ENCODE measurements around the gene GALNT9. TPM values are rescaled to one million over a fixed set of nuclear protein-coding genes. Genes with fewer than 3 reads are reported as not detected.

GALNT9 gene
- total RNA-seq, 1 experiment from 2014 or later, result not detected

- no peaks in the 10 kb centered on the region for H3K27me3 ChIP-seq (ENCODE audit: low read length)
- H3K9ac ChIP-seq (ENCODE audit: low read length), result no peak overlapping the region
- no peak overlapping the region for H3K4me2 ChIP-seq (ENCODE audit: low read depth, low read length, poor library complexity, severe bottlenecking)
These were observed 41.8 kb downstream of the GALNT9 start for GRCh38 chr12:132287391-132288238.

GRCh38 chr12:132286912-132287311 is 42.5 kb downstream of the GALNT9 start:
- H3K27ac ChIP-seq (ENCODE audit: low read length), result no peak overlapping the region
- H3K9me3 ChIP-seq (ENCODE audit: low read length), result no peaks in the 10 kb centered on the region; the same call in 1 of the 2 replicates
- H2AFZ ChIP-seq (ENCODE audit: low read length), result no peak overlapping the region
- no peak overlapping the region for H3K4me3 ChIP-seq (ENCODE audit: low read length)
- DNase-seq, result no peak
- H3K4me1 ChIP-seq (ENCODE audit: low read length), result no peaks in the 10 kb centered on the region
- no peaks in the 10 kb centered on the region for H4K20me1 ChIP-seq (ENCODE audit: insufficient read depth, low read depth, low read length)
- H3K27me3 ChIP-seq (ENCODE audit: low read length), result no peaks in the 10 kb centered on the region
- no peaks in the 10 kb centered on the region for H3K36me3 ChIP-seq (ENCODE audit: insufficient read depth, low read length)
- H3K4me2 ChIP-seq (ENCODE audit: low read depth, low read length, poor library complexity, severe bottlenecking), result no peak overlapping the region
- H3K9me2 ChIP-seq (replicated peaks; ENCODE audit: insufficient read depth, low read length), result no peaks in the 10 kb centered on the region
- H3K79me2 ChIP-seq (ENCODE audit: low read length), result no peaks in the 10 kb centered on the region
- no peak overlapping the region for H3K9ac ChIP-seq (ENCODE audit: low read length)

More at GRCh38 chr12:132287391-132288238, 41.8 kb downstream of the GALNT9 start:
- Histone ChIP-seq H3K4me1 (ENCODE audit: low read length) (no peaks in the 10 kb centered on the region), H3K4me3 (ENCODE audit: low read length) (no peak overlapping the region), H3K9me2 (replicated peaks; ENCODE audit: insufficient read depth, low read length) (no peaks in the 10 kb centered on the region), H3K9me3 (ENCODE audit: low read length) (peaks cover 6% of the 10 kb centered on the region; the same call in 1 of the 2 replicates), H4K20me1 (ENCODE audit: insufficient read depth, low read depth, low read length) (no peaks in the 10 kb centered on the region), H3K27ac (ENCODE audit: low read length) (no peak overlapping the region), H2AFZ (ENCODE audit: low read length) (no peak overlapping the region), H3K36me3 (ENCODE audit: insufficient read depth, low read length) (no peaks in the 10 kb centered on the region), H3K79me2 (ENCODE audit: low read length) (no peaks in the 10 kb centered on the region)
- no peak for DNase-seq

- Histone ChIP-seq H3K36me3 (ENCODE audit: insufficient read depth, low read length) (no peaks in the 10 kb centered on the region), H3K4me2 (ENCODE audit: low read depth, low read length, poor library complexity, severe bottlenecking) (no peak overlapping the region), H3K9ac (ENCODE audit: low read length) (no peak overlapping the region), H3K4me3 (ENCODE audit: low read length) (no peak overlapping the region), H3K4me1 (ENCODE audit: low read length) (no peaks in the 10 kb centered on the region), H3K27ac (ENCODE audit: low read length) (no peak overlapping the region), H3K9me3 (ENCODE audit: low read length) (no peaks in the 10 kb centered on the region; the same call in 1 of the 2 replicates), H3K79me2 (ENCODE audit: low read length) (no peaks in the 10 kb centered on the region), H2AFZ (ENCODE audit: low read length) (no peak overlapping the region), H3K9me2 (replicated peaks; ENCODE audit: insufficient read depth, low read length) (no peaks in the 10 kb centered on the region), H4K20me1 (ENCODE audit: insufficient read depth, low read depth, low read length) (no peaks in the 10 kb centered on the region), H3K27me3 (ENCODE audit: low read length) (no peaks in the 10 kb centered on the region)
- DNase-seq, result no peak
These were observed 43.3 kb downstream of the GALNT9 start for GRCh38 chr12:132285991-132286681.

- DNase-seq, result no peak
- no peaks in the 10 kb centered on the region for H3K4me1 ChIP-seq (ENCODE audit: low read length)
- no peaks in the 10 kb centered on the region for H3K9me2 ChIP-seq (replicated peaks; ENCODE audit: insufficient read depth, low read length)
- no peak overlapping the region for H2AFZ ChIP-seq (ENCODE audit: low read length)
- no peaks in the 10 kb centered on the region for H3K79me2 ChIP-seq (ENCODE audit: low read length)
- no peaks in the 10 kb centered on the region for H3K36me3 ChIP-seq (ENCODE audit: insufficient read depth, low read length)
- H4K20me1 ChIP-seq (ENCODE audit: insufficient read depth, low read depth, low read length), result no peaks in the 10 kb centered on the region
- no peaks in the 10 kb centered on the region for H3K27me3 ChIP-seq (ENCODE audit: low read length)
- no peak overlapping the region for H3K27ac ChIP-seq (ENCODE audit: low read length)
- H3K4me2 ChIP-seq (ENCODE audit: low read depth, low read length, poor library complexity, severe bottlenecking), result no peak overlapping the region
- no peaks in the 10 kb centered on the region; the same call in 1 of the 2 replicates for H3K9me3 ChIP-seq (ENCODE audit: low read length)
- no peak overlapping the region for H3K4me3 ChIP-seq (ENCODE audit: low read length)
- no peak overlapping the region for H3K9ac ChIP-seq (ENCODE audit: low read length)
These were observed 44.3 kb downstream of the GALNT9 start for GRCh38 chr12:132284827-132285741.

GRCh38 chr12:132284071-132284826 is 45.1 kb downstream of the GALNT9 start:
- no peak overlapping the region for H3K9ac ChIP-seq (ENCODE audit: low read length)

GRCh38 chr12:132282950-132283771 is 46.2 kb downstream of the GALNT9 start:
- no peak for DNase-seq

More at GRCh38 chr12:132284071-132284826, 45.1 kb downstream of the GALNT9 start:
- Histone ChIP-seq H3K9me2 (replicated peaks; ENCODE audit: insufficient read depth, low read length) (no peaks in the 10 kb centered on the region), H3K4me3 (ENCODE audit: low read length) (no peak overlapping the region), H3K27me3 (ENCODE audit: low read length) (no peaks in the 10 kb centered on the region), H3K27ac (ENCODE audit: low read length) (no peak overlapping the region), H3K36me3 (ENCODE audit: insufficient read depth, low read length) (no peaks in the 10 kb centered on the region), H3K79me2 (ENCODE audit: low read length) (no peaks in the 10 kb centered on the region), H3K9me3 (ENCODE audit: low read length) (no peaks in the 10 kb centered on the region), H2AFZ (ENCODE audit: low read length) (no peak overlapping the region), H3K4me2 (ENCODE audit: low read depth, low read length, poor library complexity, severe bottlenecking) (no peak overlapping the region), H3K4me1 (ENCODE audit: low read length) (no peaks in the 10 kb centered on the region), H4K20me1 (ENCODE audit: insufficient read depth, low read depth, low read length) (no peaks in the 10 kb centered on the region)
- no peak for DNase-seq

More at GRCh38 chr12:132282950-132283771, 46.2 kb downstream of the GALNT9 start:
- H3K79me2 ChIP-seq (ENCODE audit: low read length), result no peaks in the 10 kb centered on the region
- H3K9ac ChIP-seq (ENCODE audit: low read length), result no peak overlapping the region
- H3K4me3 ChIP-seq (ENCODE audit: low read length), result no peak overlapping the region
- no peaks in the 10 kb centered on the region for H4K20me1 ChIP-seq (ENCODE audit: insufficient read depth, low read depth, low read length)
- no peaks in the 10 kb centered on the region for H3K27me3 ChIP-seq (ENCODE audit: low read length)
- H3K4me1 ChIP-seq (ENCODE audit: low read length), result no peaks in the 10 kb centered on the region
- no peaks in the 10 kb centered on the region for H3K9me3 ChIP-seq (ENCODE audit: low read length)
- no peaks in the 10 kb centered on the region for H3K36me3 ChIP-seq (ENCODE audit: insufficient read depth, low read length)
- H3K27ac ChIP-seq (ENCODE audit: low read length), result no peak overlapping the region
- H3K4me2 ChIP-seq (ENCODE audit: low read depth, low read length, poor library complexity, severe bottlenecking), result no peak overlapping the region
- no peaks in the 10 kb centered on the region for H3K9me2 ChIP-seq (replicated peaks; ENCODE audit: insufficient read depth, low read length)
- no peak overlapping the region for H2AFZ ChIP-seq (ENCODE audit: low read length)
